Activated T-cell treated with anti-CD3 and anti-CD28 coated beads for 48 hours (primary cell): ENCODE data around the gene CTIF.

Experiments
- DNase-seq: peaks from one replicate; pipeline ENCODE4 v3.0.0-alpha.2; 2020; ENCODE audit warnings: low read depth

CTIF gene

GRCh38 chr18:48835745-48836170 is 296.9 kb downstream of the CTIF start:
- DNase-seq, result no peak

- DNase-seq, result no peak
These were observed 297.5 kb downstream of the CTIF start for GRCh38 chr18:48836231-48836805.

GRCh38 chr18:48836806-48837615 is 298.2 kb downstream of the CTIF start:
- DNase-seq, result no peak

- DNase-seq, result no peak
These were observed 298.8 kb downstream of the CTIF start for GRCh38 chr18:48837676-48838075.

- no peak for DNase-seq
These were observed 299.4 kb downstream of the CTIF start for GRCh38 chr18:48838166-48838775.

- DNase-seq, result no peak
These were observed 300.3 kb downstream of the CTIF start for GRCh38 chr18:48838921-48839818.

- no peak for DNase-seq
These were observed 301.1 kb downstream of the CTIF start for GRCh38 chr18:48839819-48840490.

- no peak for DNase-seq
These were observed 301.7 kb downstream of the CTIF start for GRCh38 chr18:48840491-48840877.

- no peak for DNase-seq
These were observed 302.8 kb downstream of the CTIF start for GRCh38 chr18:48841381-48842258.

- DNase-seq, result no peak
These were observed 303.6 kb downstream of the CTIF start for GRCh38 chr18:48842259-48843061.

GRCh38 chr18:48843162-48843561 is 304.3 kb downstream of the CTIF start:
- no peak for DNase-seq

GRCh38 chr18:48843596-48843995 is 304.8 kb downstream of the CTIF start:
- no peak for DNase-seq

- DNase-seq, result no peak
These were observed 305.4 kb downstream of the CTIF start for GRCh38 chr18:48844271-48844670.

GRCh38 chr18:48845174-48845573 is 306.3 kb downstream of the CTIF start:
- DNase-seq, result no peak

- DNase-seq, result no peak
These were observed 307.6 kb downstream of the CTIF start for GRCh38 chr18:48846423-48846932.

GRCh38 chr18:48847807-48848486 is 309.1 kb downstream of the CTIF start:
- no peak for DNase-seq

- no peak for DNase-seq
These were observed 309.9 kb downstream of the CTIF start for GRCh38 chr18:48848641-48849143.

- no peak for DNase-seq
These were observed 312.2 kb downstream of the CTIF start for GRCh38 chr18:48850822-48851598.
